ENCODE results near the gene CSPG4.

GRCh38 chr15:75641603-75642002, 71.0 kb downstream of the CSPG4 start:
- TF ChIP-seq CTCF (IDR thresholded peaks at IDR 0.05), result no peak
- TF ChIP-seq EZH2 (IDR thresholded peaks at IDR 0.05; ENCODE audit: borderline replicate concordance, insufficient read depth, low read depth, low read length, poor library complexity, severe bottlenecking), result no peak
